Hepatocyte (in vitro differentiated cells): ENCODE measurements around the gene DAW1.

Source experiments
- CTCF ChIP-seq: fragments of 200-600 bp; sonication (generic); IDR thresholded peaks from 2 replicates; pipeline ENCODE4 v1.5.1; 2016; ENCODE audit warnings: antibody characterized with exemption, mild to moderate bottlenecking; ENCODE audit not compliant: poor library complexity
- EZH2 ChIP-seq: fragments of 200-600 bp; sonication (generic); IDR thresholded peaks from 2 replicates; pipeline ENCODE4 v1.6.1; 2016; ENCODE audit warnings: antibody characterized with exemption, mild to moderate bottlenecking, borderline replicate concordance
- EZH2phosphoT487 ChIP-seq: fragments of 200-600 bp; sonication (generic); IDR thresholded peaks from one replicate; pipeline ENCODE4 v1.6.1; 2018; ENCODE audit warnings: antibody characterized with exemption, mild to moderate bottlenecking, low read depth, moderate library complexity; ENCODE audit not compliant: unreplicated experiment, severe bottlenecking

- TF ChIP-seq CTCF (no peak), EZH2 (no peak), EZH2phosphoT487 (no peak)
Measured at GRCh38 chr2:227881866-227882517, 10.6 kb downstream of the DAW1 start.
